Measurements from ENCODE around the gene PGAP1.

DNA sequence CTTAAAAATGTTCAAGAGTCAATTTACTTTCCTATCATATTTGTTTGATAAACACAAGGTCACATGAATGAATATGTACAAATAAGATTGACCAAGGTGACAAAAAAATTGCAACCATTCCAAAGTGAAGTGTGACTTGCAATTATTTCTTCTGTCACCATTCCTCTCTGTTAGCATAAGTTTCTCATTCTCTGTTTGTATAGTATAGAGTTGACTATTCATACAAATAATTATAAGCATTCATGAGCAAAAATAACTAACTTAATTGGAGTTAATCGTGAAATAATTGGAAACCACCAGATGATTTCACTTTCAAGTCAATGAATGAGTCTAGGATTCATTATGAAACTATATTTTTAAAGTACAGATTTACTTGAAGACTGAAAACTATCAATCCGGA is 42.1 kb downstream of the PGAP1 start:
- TF ChIP-seq, protein P1, sequence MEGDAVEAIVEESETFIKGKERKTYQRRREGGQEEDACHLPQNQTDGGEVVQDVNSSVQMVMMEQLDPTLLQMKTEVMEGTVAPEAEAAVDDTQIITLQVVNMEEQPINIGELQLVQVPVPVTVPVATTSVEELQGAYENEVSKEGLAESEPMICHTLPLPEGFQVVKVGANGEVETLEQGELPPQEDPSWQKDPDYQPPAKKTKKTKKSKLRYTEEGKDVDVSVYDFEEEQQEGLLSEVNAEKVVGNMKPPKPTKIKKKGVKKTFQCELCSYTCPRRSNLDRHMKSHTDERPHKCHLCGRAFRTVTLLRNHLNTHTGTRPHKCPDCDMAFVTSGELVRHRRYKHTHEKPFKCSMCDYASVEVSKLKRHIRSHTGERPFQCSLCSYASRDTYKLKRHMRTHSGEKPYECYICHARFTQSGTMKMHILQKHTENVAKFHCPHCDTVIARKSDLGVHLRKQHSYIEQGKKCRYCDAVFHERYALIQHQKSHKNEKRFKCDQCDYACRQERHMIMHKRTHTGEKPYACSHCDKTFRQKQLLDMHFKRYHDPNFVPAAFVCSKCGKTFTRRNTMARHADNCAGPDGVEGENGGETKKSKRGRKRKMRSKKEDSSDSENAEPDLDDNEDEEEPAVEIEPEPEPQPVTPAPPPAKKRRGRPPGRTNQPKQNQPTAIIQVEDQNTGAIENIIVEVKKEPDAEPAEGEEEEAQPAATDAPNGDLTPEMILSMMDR (IDR thresholded peaks at IDR 0.05; ENCODE audit: borderline replicate concordance, extremely low read depth, low read length, poor library complexity, severe bottlenecking), result no peak
- TF ChIP-seq EZH2 (IDR thresholded peaks at IDR 0.05; ENCODE audit: borderline replicate concordance, low read depth, low read length, severe bottlenecking), result no peak

Measured in DND-41 (cell line).